Keratinocyte (primary cell): ENCODE measurements around the gene CATSPER4. TPM values are rescaled to one million over a fixed set of nuclear protein-coding genes. Genes with fewer than 3 reads are reported as not detected.
A peak's percentile ranks its signal among the peaks of the same experiment; 100 is the strongest.

Experiments
- DNase-seq: peaks from one replicate; pipeline ENCODE4 v3.0.0-alpha.2; 2011; ENCODE audit warnings: low read depth, missing footprints, low spot score
- FAIRE-seq: peaks from 2 replicates; lab custom pipeline; 2011; peaks lifted over from hg19 to GRCh38; lab: Jason Lieb, UNC
- H2AFZ ChIP-seq: 2 replicates; pipeline ENCODE4 v1.6.0; 2012; ENCODE audit warnings: low read length, control low read depth, inconsistent platforms; ENCODE audit not compliant: control insufficient read depth
- H3K27ac ChIP-seq: 2 replicates; pipeline ENCODE4 v1.5.1; 2011; ENCODE audit warnings: low read length; ENCODE audit not compliant: control insufficient read depth, insufficient read depth
- H3K27me3 ChIP-seq: 3 replicates; pipeline ENCODE4 v1.6.0; 2011; ENCODE audit warnings: low read length; ENCODE audit not compliant: control insufficient read depth, insufficient read depth; ENCODE audit errors: extremely low read depth
- H3K36me3 ChIP-seq, 2 experiments: 2 replicates in 1 of 2; 3 replicates in 1 of 2; pipeline ENCODE4 v1.5.1; 2011; ENCODE audit warnings: low read length in 2 of 2, mild to moderate bottlenecking in 1 of 2; ENCODE audit not compliant: control insufficient read depth in 2 of 2, insufficient read depth in 2 of 2; ENCODE audit errors: extremely low read depth in 1 of 2
- H3K4me1 ChIP-seq: 3 replicates; pipeline ENCODE4 v1.5.1; 2011; ENCODE audit warnings: low read length; ENCODE audit not compliant: control insufficient read depth, insufficient read depth; ENCODE audit errors: extremely low read depth
- H3K4me2 ChIP-seq: 3 replicates; pipeline ENCODE4 v1.6.0; 2011; ENCODE audit warnings: low read depth, low read length; ENCODE audit not compliant: control insufficient read depth, insufficient read depth; ENCODE audit errors: extremely low read depth
- H3K4me3 ChIP-seq, 3 experiments: fragments of 200-600 bp in 1 of 3; sonication (generic) in 1 of 3; 2 replicates in 2 of 3; 3 replicates in 1 of 3; pipeline ENCODE4 v1.5.1; 2011 to 2016; ENCODE audit warnings: low read length in 3 of 3, mild to moderate bottlenecking in 3 of 3, control low read depth in 2 of 3, inconsistent platforms in 1 of 3, low read depth in 1 of 3, mixed read lengths in 1 of 3, mixed run types in 1 of 3, moderate library complexity in 1 of 3; ENCODE audit not compliant: control insufficient read depth in 2 of 3, insufficient read depth in 2 of 3; ENCODE audit errors: extremely low read depth in 1 of 3
- H3K79me2 ChIP-seq: 2 replicates; pipeline ENCODE4 v1.6.0; 2012; ENCODE audit warnings: low read length; ENCODE audit not compliant: control insufficient read depth, insufficient read depth
- H3K9ac ChIP-seq: 3 replicates; pipeline ENCODE4 v1.6.0; 2011; ENCODE audit warnings: low read length; ENCODE audit not compliant: control insufficient read depth, insufficient read depth; ENCODE audit errors: extremely low read depth
- H3K9me1 ChIP-seq: 3 replicates; pipeline ENCODE4 v1.6.0; 2011; ENCODE audit warnings: low read length; ENCODE audit not compliant: control insufficient read depth, insufficient read depth; ENCODE audit errors: extremely low read depth
- H3K9me3 ChIP-seq: 2 replicates; pipeline ENCODE4 v1.5.1; 2012; ENCODE audit warnings: low read depth, low read length; ENCODE audit not compliant: control insufficient read depth
- H4K20me1 ChIP-seq: 3 replicates; pipeline ENCODE4 v1.6.0; 2011; ENCODE audit warnings: low read length; ENCODE audit not compliant: control insufficient read depth, insufficient read depth; ENCODE audit errors: extremely low read depth
- CTCF ChIP-seq, 3 experiments: IDR thresholded peaks in 1 of 3; conservative IDR thresholded peaks in 1 of 3; optimal IDR thresholded peaks in 1 of 3; 2 replicates in 2 of 3; 3 replicates in 1 of 3; pipeline versions ENCODE3 to v1.5.1; 2011; ENCODE audit warnings: low read length in 3 of 3, mild to moderate bottlenecking in 3 of 3, moderate library complexity in 2 of 3, control low read depth in 1 of 3, inconsistent platforms in 1 of 3; ENCODE audit not compliant: insufficient read depth in 2 of 3; ENCODE audit errors: extremely low read depth in 1 of 3
- EZH2 ChIP-seq: IDR thresholded peaks from one replicate; pipeline ENCODE4 v1.6.1; 2012; ENCODE audit warnings: inconsistent platforms, mild to moderate bottlenecking, low read length, moderate library complexity
- dilution Hi-C: fragments of 300-500 bp; cut with MboI; formaldehyde crosslinking; loops from one replicate; pipeline ENCODE4 v1.7.0; 2020; ENCODE audit warnings: low sequenced_read_pairs; ENCODE audit not compliant: extremely low pct_ligation_motif_present
- polyA minus RNA-seq, 3 experiments: library from RNA; depleted of rRNA, polyadenylated mRNA; stranded (reverse); fragments of >200 nt; gene quantifications; 1 replicate in 1 of 3; 2 replicates in 1 of 3; 3 replicates in 1 of 3; pipeline ENCODE4 v1.2.3, GENCODE V29; 2011
- polyA plus RNA-seq, 5 experiments: library from polyadenylated mRNA; depleted of rRNA in 3 of 5; stranded (reverse) in 3 of 5; stranded (forward) in 1 of 5; unstranded in 1 of 5; fragments of >200 nt; gene quantifications; 1 replicate in 1 of 5; 2 replicates in 3 of 5; 3 replicates in 1 of 5; pipeline versions ENCODE4 v1.2.1 to v1.2.3, GENCODE V29; 2011 to 2012; ENCODE audit warnings: missing spikeins in 2 of 5, low read depth in 1 of 5, low replicate concordance in 1 of 5

Gene CATSPER4
- polyA plus RNA-seq, result 0.04 to 0.06 TPM in 2 of 3 replicates, not detected in the other
- 0.27 TPM for polyA plus RNA-seq (2011; ENCODE audit: low read depth)
- polyA plus RNA-seq (2011; cell fraction: cytosol; rRNA removed), result not detected in 2 replicates
- 0.11 TPM in 1 of 2 replicates, not detected in the other for polyA plus RNA-seq (2011; cell fraction: nucleus; rRNA removed)
- 0.10 TPM in 1 of 2 replicates, not detected in the other for polyA plus RNA-seq (2012; ENCODE audit: low replicate concordance)
- not detected in 3 replicates for polyA minus RNA-seq
- not detected for polyA minus RNA-seq (2011; cell fraction: cytosol; rRNA and poly(A)+ RNA removed)
- polyA minus RNA-seq (2011; cell fraction: nucleus; rRNA and poly(A)+ RNA removed), result not detected in 2 replicates

GRCh38 chr1:26190373-26190987, at the start of gene CATSPER4:
Gene CATSPER4, plus strand, starts transcription at chr1:26190602. Its CDS starts 26 bp downstream, at chr1:26190628.
- Histone ChIP-seq H3K9me3 (no peaks in the 10 kb centered on the region), H3K9ac (no peak within 1 kb of the TSS), H3K9me1 (no peaks in the 10 kb centered on the region), H2AFZ (no peak within 1 kb of the TSS), H3K4me3 (no peak within 1 kb of the TSS), H3K4me2 (no peak within 1 kb of the TSS), H3K36me3 (peaks cover 18 to 23% of the 10 kb centered on the region in 2 experiments), H3K27ac (no peak within 1 kb of the TSS), H3K79me2 (no peaks in the 10 kb centered on the region), H3K27me3 (no peaks in the 10 kb centered on the region), H3K4me1 (no peaks in the 10 kb centered on the region), H4K20me1 (no peaks in the 10 kb centered on the region)
- no peak for FAIRE-seq
- DNase-seq, result no peak
- TF ChIP-seq EZH2 (no peak), CTCF (optimal IDR thresholded peaks at IDR 0.05 in 1 of 3, IDR thresholded peaks at IDR 0.05 in 1 of 3, conservative IDR thresholded peaks at IDR 0.05 in 1 of 3; ENCODE audit: extremely low read depth in 1 of 3, insufficient read depth in 2 of 3, low read length in 3 of 3) (peak in 2 of 3 experiments; percentile 11 to 22)
- dilution Hi-C loops, result no loop called here

GRCh38 chr1:26142159-26142558, 48.2 kb upstream of the CATSPER4 start:
- Histone ChIP-seq H3K4me1 (no peaks in the 10 kb centered on the region), H3K27ac (no peak overlapping the region), H4K20me1 (no peaks in the 10 kb centered on the region), H3K27me3 (no peaks in the 10 kb centered on the region), H3K9me1 (no peaks in the 10 kb centered on the region), H3K9ac (no peak overlapping the region), H3K9me3 (no peaks in the 10 kb centered on the region), H2AFZ (peak overlapping the region; percentile 15), H3K4me3 (no peak overlapping the region), H3K36me3 (no peaks in the 10 kb centered on the region), H3K4me2 (no peak overlapping the region), H3K79me2 (no peaks in the 10 kb centered on the region)
- no peak for TF ChIP-seq CTCF (optimal IDR thresholded peaks at IDR 0.05 in 1 of 3, IDR thresholded peaks at IDR 0.05 in 1 of 3, conservative IDR thresholded peaks at IDR 0.05 in 1 of 3; ENCODE audit: extremely low read depth in 1 of 3, insufficient read depth in 2 of 3, low read length in 3 of 3)
- TF ChIP-seq EZH2, result no peak
- dilution Hi-C loops, result no loop called here
- DNase-seq (no peak), FAIRE-seq (no peak)
